Right lobe of liver (tissue), 6 donors: ENCODE results near the gene DGKE. TPM values are rescaled to one million over a fixed set of nuclear protein-coding genes. Genes with fewer than 3 reads are reported as not detected.

Source experiments
- ATAC-seq, 4 donors: fragments of 200-7000 bp; cut with Tn5 transposase; one replicate each; pipeline ENCODE4 v1.9.1; 2020; ENCODE audit warnings: mild to moderate bottlenecking in 4 of 4, moderate library complexity in 4 of 4
- DNase-seq, 3 donors: peaks; one replicate each; pipeline ENCODE4 v3.0.0-alpha.2; 2020
- H3K27ac ChIP-seq, 3 donors: fragments of 200-600 bp; one replicate each; pipeline ENCODE4 v1.8.0; 2022
- H3K27me3 ChIP-seq, 2 donors: fragments of 200-600 bp; one replicate each; pipeline ENCODE4 v1.8.0; 2022
- H3K36me3 ChIP-seq, 4 donors: fragments of 200-600 bp; sonication (generic) in 1 of 4; one replicate each; pipeline versions ENCODE4 v1.5.1 to v1.8.0; 2017 to 2022; ENCODE audit warnings: control low read depth in 1 of 4
- H3K4me1 ChIP-seq, 4 donors: fragments of 200-600 bp; sonication (generic) in 1 of 4; one replicate each; pipeline versions ENCODE4 v1.5.1 to v1.8.0; 2017 to 2022; ENCODE audit warnings: control low read depth in 1 of 4
- H3K4me3 ChIP-seq, 3 donors: fragments of 200-600 bp; one replicate each; pipeline ENCODE4 v1.8.0; 2022
- H3K9me3 ChIP-seq, 4 donors: fragments of 200-600 bp; sonication (generic) in 1 of 4; one replicate each; pipeline versions ENCODE4 v1.5.1 to v1.8.0; 2017 to 2022; ENCODE audit warnings: control low read depth in 1 of 4
- POLR2A ChIP-seq: fragments of 450-650 bp; IDR thresholded peaks from one replicate; pipeline ENCODE4 v1.6.1; 2017; ENCODE audit warnings: antibody characterized with exemption, mild to moderate bottlenecking
- WGBS: methylation state at CpG from one replicate; pipeline ENCODE4 v1.1.6; 2018; ENCODE audit warnings: low coverage, low lambda C conversion rate; ENCODE audit not compliant: insufficient coverage; ENCODE audit errors: missing lambda C conversion rate; 5-methylcytosine and 5-hydroxymethylcytosine counted together
- intact Hi-C, 2 donors: fragments of 100-400 bp; cut with DNase I; formaldehyde crosslinking; loops; one replicate each; pipeline versions ENCODE4 v1.11.2 to v1.14.1; 2022
- total RNA-seq, 6 experiments: library from RNA; depleted of rRNA in 2 of 6; stranded (reverse); fragments of >200 nt in 2 of 6; fragmentation: NEBNext Ultra II Directional in 3 of 6; extraction: Animal tissue kit (Norgen Biotek cat#: 25700) in 3 of 6; gene quantifications; one replicate each; pipeline versions ENCODE4 v1.1.0 to v1.2.4, GENCODE V29; 2016 to 2023
- TF ChIP-seq, protein P1 (sequence below), 4 donors: fragments of 200-600 bp in 3 of 4; fragments of 450-650 bp in 1 of 4; IDR thresholded peaks; one replicate each; pipeline versions ENCODE4 v1.5.1 to v1.8.0; 2016 to 2022; ENCODE audit warnings: antibody characterized with exemption in 4 of 4, mild to moderate bottlenecking in 2 of 4
- donor health status: DM: no; HTN: yes; CAD: no.
- donor health status: DM: no; HTN: no; CAD: no.
- donor health status: DM: no; HTN: no; CAD: no.
- donor health status: DM: no; HTN: yes; CAD: no.
- donor health status: DM: no; HTN: yes; CAD: no.

The DGKE gene
- total RNA-seq, 6 experiments from 2014 or later, result 2.2 to 10.4 (median 3.4) TPM

DNA sequence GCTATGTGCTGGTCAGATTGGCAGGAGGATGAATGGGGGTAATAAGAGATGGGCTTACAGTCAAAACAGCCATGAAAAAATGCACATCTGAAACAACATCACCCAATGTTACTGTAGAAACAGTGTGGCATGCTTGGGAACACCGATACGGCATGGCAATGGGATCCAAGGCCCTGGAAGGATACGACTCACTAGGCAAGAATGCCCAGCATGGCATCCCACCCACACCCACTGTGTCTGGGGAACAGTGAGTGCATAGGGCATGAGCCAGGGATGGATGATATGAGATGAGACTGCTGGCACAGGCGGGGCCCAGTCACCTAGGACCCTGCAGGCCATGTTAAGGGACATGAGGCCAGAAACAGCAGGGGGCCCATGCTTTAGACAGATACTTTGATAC, 68.4 kb downstream of the DGKE start:
- Histone ChIP-seq H3K27me3 (no peaks in the 10 kb centered on the region), H3K36me3 (peaks cover 9 to 100% (median 62%) of the 10 kb centered on the region in 4 donors), H3K27ac (no peak overlapping the region), H3K4me3 (no peak overlapping the region), H3K4me1 (peaks cover 0 to 8% (median 0%) of the 10 kb centered on the region in 4 donors), H3K9me3 (no peaks in the 10 kb centered on the region)
- no peak for TF ChIP-seq POLR2A
- TF ChIP-seq, protein P1, sequence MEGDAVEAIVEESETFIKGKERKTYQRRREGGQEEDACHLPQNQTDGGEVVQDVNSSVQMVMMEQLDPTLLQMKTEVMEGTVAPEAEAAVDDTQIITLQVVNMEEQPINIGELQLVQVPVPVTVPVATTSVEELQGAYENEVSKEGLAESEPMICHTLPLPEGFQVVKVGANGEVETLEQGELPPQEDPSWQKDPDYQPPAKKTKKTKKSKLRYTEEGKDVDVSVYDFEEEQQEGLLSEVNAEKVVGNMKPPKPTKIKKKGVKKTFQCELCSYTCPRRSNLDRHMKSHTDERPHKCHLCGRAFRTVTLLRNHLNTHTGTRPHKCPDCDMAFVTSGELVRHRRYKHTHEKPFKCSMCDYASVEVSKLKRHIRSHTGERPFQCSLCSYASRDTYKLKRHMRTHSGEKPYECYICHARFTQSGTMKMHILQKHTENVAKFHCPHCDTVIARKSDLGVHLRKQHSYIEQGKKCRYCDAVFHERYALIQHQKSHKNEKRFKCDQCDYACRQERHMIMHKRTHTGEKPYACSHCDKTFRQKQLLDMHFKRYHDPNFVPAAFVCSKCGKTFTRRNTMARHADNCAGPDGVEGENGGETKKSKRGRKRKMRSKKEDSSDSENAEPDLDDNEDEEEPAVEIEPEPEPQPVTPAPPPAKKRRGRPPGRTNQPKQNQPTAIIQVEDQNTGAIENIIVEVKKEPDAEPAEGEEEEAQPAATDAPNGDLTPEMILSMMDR (IDR thresholded peaks at IDR 0.05), result no peak
- ATAC-seq (peak in 1 of 4 donors; percentile 6), DNase-seq (peak in 1 of 3 donors; percentile 28)
- WGBS, result 71% methylated on average over 2 of the region's 4 CpGs
- intact Hi-C loops, result no loop called here

DNA sequence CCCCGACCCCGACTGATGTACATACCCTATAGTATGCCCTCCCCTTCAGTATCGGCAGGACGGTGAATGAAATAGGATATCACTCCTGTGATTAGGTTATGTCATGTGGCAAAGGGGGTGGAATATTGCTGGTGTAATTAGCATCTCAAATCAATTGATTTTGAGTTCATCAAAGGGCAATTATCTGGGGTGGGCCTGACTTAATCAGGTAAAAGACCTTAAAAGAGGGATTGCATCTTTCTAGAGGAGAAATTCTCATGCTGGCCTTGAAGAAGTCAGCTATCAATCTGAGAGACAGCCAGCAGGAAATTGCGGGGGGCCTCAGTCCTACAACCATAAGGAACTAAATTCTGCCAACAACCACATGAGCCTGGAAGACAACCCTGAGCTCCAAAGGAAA, 69.6 kb downstream of the DGKE start:
- no peaks in the 10 kb centered on the region for H3K9me3 ChIP-seq
- H3K36me3 ChIP-seq, result peaks cover 9 to 100% (median 63%) of the 10 kb centered on the region in 4 donors
- no peak for TF ChIP-seq POLR2A
- TF ChIP-seq, protein P1 (IDR thresholded peaks at IDR 0.05), result no peak

DNA sequence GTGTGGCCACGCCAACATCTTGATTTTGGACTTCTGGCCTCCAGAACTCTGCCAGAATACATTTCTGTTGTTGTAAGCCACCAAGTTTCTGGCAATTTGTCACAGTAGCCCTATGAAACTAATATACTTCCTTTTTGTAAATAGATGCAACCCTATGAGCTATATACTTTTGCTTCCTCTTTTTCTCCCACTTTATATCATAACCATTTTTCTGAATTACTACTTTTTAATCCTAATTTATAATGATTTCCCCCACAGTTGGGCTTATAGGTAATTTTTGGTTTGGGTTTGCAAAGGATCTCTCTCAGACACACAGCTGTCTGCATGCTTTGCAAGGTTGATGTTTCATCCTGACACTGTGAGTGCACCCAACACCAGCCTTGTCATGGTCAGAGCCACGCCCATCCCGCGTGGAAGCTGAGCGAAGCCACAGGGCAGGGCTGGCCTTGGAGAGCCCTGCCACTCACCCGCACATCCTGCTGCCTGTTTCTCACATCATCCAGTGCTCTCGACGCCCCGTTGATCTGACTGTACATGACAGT, 74.1 kb downstream of the DGKE start:
- peaks cover 9 to 57% (median 36%) of the 10 kb centered on the region in 4 donors for H3K36me3 ChIP-seq
- H3K27me3 ChIP-seq, result no peaks in the 10 kb centered on the region
- TF ChIP-seq, protein P1 (IDR thresholded peaks at IDR 0.05), result no peak
- no peak for TF ChIP-seq POLR2A
- DNase-seq (peak; percentile 61 to 79 (median 79)), ATAC-seq (peak in 3 of 4 donors; percentile 17 to 31 (median 29))
- H3K27ac ChIP-seq, result peak overlapping the region in 1 of 3 donors; percentile 33
- H3K4me1 ChIP-seq, result peaks cover 0 to 52% (median 17%) of the 10 kb centered on the region in 4 donors
- intact Hi-C loops, result no loop called here
- no peaks in the 10 kb centered on the region for H3K9me3 ChIP-seq
- WGBS, result 34% methylated on average over 6 of the region's 9 CpGs
- H3K4me3 ChIP-seq, result no peak overlapping the region

More for the DNA sequence above, 69.6 kb downstream of the DGKE start:
- Histone ChIP-seq H3K4me1 (peaks cover 0 to 20% (median 1%) of the 10 kb centered on the region in 4 donors), H3K4me3 (no peak overlapping the region), H3K27me3 (no peaks in the 10 kb centered on the region), H3K27ac (no peak overlapping the region)
- DNase-seq (peak in 1 of 3 donors; percentile 22), ATAC-seq (no peak)
- intact Hi-C loops, result no loop called here
- 94% methylated on average over 3 of the region's 5 CpGs for WGBS

DNA sequence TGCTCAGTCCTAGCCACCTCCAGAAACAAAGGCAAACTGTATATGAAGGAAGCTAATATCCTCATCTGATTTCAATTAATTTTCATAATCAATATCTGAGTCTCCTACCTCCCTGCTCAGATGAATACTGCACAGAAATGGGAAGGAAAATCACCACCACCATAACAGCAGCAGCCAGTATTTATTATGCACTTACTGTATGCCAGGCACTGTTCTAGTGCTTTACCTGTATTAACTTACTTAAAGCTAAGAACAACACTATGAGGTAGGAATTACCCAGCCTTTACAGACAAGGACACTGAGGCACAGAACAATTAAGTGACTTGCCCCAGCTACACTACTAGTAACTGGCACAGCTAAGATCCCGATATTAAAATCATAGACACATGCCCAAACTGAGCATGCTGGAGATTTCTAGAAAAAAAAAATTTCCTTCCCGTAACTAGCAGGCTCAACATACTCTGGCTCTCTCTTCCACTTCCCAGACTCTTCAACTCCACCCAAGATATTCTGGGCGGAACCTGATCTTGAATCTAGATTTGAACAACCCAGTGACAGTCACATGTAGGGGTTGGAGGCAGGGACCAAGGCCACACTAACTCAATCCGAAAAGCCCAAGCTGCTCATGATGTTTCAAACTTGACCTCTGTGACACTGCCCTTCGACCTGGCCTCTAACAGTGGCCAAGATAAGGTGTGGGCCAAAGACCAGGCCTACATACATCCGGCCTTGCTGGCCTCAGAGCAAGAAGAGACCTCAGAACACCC, 76.0 kb downstream of the DGKE start:
- Histone ChIP-seq H3K4me3 (peak overlapping the region in 2 of 3 donors; percentile 9 to 18), H3K27ac (peak overlapping the region; percentile 32 to 94 (median 58)), H3K4me1 (peaks cover 0 to 55% (median 19%) of the 10 kb centered on the region in 4 donors), H3K9me3 (no peaks in the 10 kb centered on the region), H3K27me3 (no peaks in the 10 kb centered on the region), H3K36me3 (peaks cover 5 to 38% (median 22%) of the 10 kb centered on the region in 4 donors)
- WGBS, result 35% methylated on average over 4 of the region's 6 CpGs
- intact Hi-C loops, result no loop called here
- ATAC-seq, result peak; percentile 42 to 63 (median 50)
- TF ChIP-seq, protein P1 (IDR thresholded peaks at IDR 0.05), result no peak
- TF ChIP-seq POLR2A, result no peak
- DNase-seq, result peak; percentile 59 to 87 (median 82)
